Myocyte (in vitro differentiated cells): Measurements from ENCODE around the gene HEATR1. TPM values are rescaled to one million over a fixed set of nuclear protein-coding genes. Genes with fewer than 3 reads are reported as not detected.
"Not testable (repeated sequence)": the region's sequence is repeated elsewhere in the genome, so short reads cannot be mapped to it uniquely, and the experiment has no call there.

Experiments used
- DNase-seq: peaks from one replicate; pipeline ENCODE4 v3.0.0-alpha.2; 2012; ENCODE audit warnings: low read depth
- total RNA-seq: library from RNA; depleted of rRNA; stranded (reverse); fragments of >200 nt; gene quantifications from 2 replicates; pipeline ENCODE4 v1.2.3, GENCODE V29; 2014

HEATR1 gene
- total RNA-seq, 1 donor from 2014 or later: 32.1 TPM

GRCh38 chr1:236604905-236605806, 840 bp upstream of the HEATR1 start:
- DNase-seq: no peak

- DNase-seq: no peak
These were observed 2.1 kb downstream of the HEATR1 start for GRCh38 chr1:236602171-236602570.

GRCh38 chr1:236590553-236591150, 13.7 kb downstream of the HEATR1 start:
- no peak for DNase-seq

GRCh38 chr1:236589531-236589930, 14.8 kb downstream of the HEATR1 start:
- no peak for DNase-seq

- DNase-seq: no peak
These were observed 22.8 kb downstream of the HEATR1 start for GRCh38 chr1:236581528-236581927.

- not testable (repeated sequence) for DNase-seq
These were observed 23.9 kb downstream of the HEATR1 start for GRCh38 chr1:236580404-236580803.

GRCh38 chr1:236578661-236579060, 25.7 kb downstream of the HEATR1 start:
- no peak for DNase-seq

GRCh38 chr1:236577041-236577440, 27.3 kb downstream of the HEATR1 start:
- DNase-seq: not testable (repeated sequence)

GRCh38 chr1:236576004-236576403, 28.3 kb downstream of the HEATR1 start:
- DNase-seq: no peak

GRCh38 chr1:236575523-236575922, 28.8 kb downstream of the HEATR1 start:
- no peak for DNase-seq

- DNase-seq: no peak
These were observed 35.9 kb downstream of the HEATR1 start for GRCh38 chr1:236568285-236568894.

GRCh38 chr1:236565530-236565929, 38.8 kb downstream of the HEATR1 start:
- DNase-seq: no peak

- no peak for DNase-seq
These were observed 42.3 kb downstream of the HEATR1 start for GRCh38 chr1:236561976-236562375.

GRCh38 chr1:236560213-236560771, 44.0 kb downstream of the HEATR1 start:
- DNase-seq: no peak

- no peak for DNase-seq
These were observed 45.5 kb downstream of the HEATR1 start for GRCh38 chr1:236558846-236559245.

GRCh38 chr1:236558081-236558480, 46.2 kb downstream of the HEATR1 start:
- DNase-seq: no peak

- DNase-seq: no peak
These were observed 47.7 kb downstream of the HEATR1 start for GRCh38 chr1:236556606-236557005.

- DNase-seq: no peak
These were observed 50.9 kb downstream of the HEATR1 start for GRCh38 chr1:236553370-236553769.

- DNase-seq: no peak
These were observed 51.4 kb downstream of the HEATR1 start for GRCh38 chr1:236552901-236553300.

GRCh38 chr1:236552096-236552495, 52.2 kb downstream of the HEATR1 start:
- DNase-seq: no peak

- DNase-seq: no peak
These were observed 53.1 kb downstream of the HEATR1 start for GRCh38 chr1:236550961-236551851.
